NB4 (cell line): ENCODE measurements around the gene NELL2.
"Not testable (repeated sequence)": the region's sequence is repeated elsewhere in the genome, so short reads cannot be mapped to it uniquely, and the experiment has no call there.

Experiments
- DNase-seq: peaks from one replicate; pipeline ENCODE4 v3.0.0; 2010; ENCODE audit warnings: low read depth
- H3K4me3 ChIP-seq: one replicate; pipeline ENCODE4 v1.5.1; 2011; ENCODE audit warnings: mild to moderate bottlenecking, low read depth, low read length, moderate library complexity
- MYC ChIP-seq: IDR thresholded peaks from 2 replicates; pipeline ENCODE4 v1.6.1; 2011; ENCODE audit warnings: low read depth, low read length
- POLR2A ChIP-seq: IDR thresholded peaks from 2 replicates; pipeline ENCODE4 v1.6.1; 2011; ENCODE audit warnings: mild to moderate bottlenecking; ENCODE audit not compliant: insufficient read length; ENCODE audit errors: extremely low read depth
- TF ChIP-seq, protein P1 (sequence below): IDR thresholded peaks from one replicate; pipeline ENCODE4 v1.5.1; 2012; ENCODE audit warnings: low read depth, low read length
- TF ChIP-seq, protein P2 (sequence below): IDR thresholded peaks from 2 replicates; pipeline ENCODE4 v1.6.1; 2011; ENCODE audit warnings: low read depth, low read length

The NELL2 gene

GRCh38 chr12:44875954-44876543 is at the start of gene NELL2:
Gene NELL2 (minus strand): TSS chr12:44876315. CDS start chr12:44875869, 446 bp downstream.
- no peak for DNase-seq
- no peak within 1 kb of the TSS for H3K4me3 ChIP-seq

DNA sequence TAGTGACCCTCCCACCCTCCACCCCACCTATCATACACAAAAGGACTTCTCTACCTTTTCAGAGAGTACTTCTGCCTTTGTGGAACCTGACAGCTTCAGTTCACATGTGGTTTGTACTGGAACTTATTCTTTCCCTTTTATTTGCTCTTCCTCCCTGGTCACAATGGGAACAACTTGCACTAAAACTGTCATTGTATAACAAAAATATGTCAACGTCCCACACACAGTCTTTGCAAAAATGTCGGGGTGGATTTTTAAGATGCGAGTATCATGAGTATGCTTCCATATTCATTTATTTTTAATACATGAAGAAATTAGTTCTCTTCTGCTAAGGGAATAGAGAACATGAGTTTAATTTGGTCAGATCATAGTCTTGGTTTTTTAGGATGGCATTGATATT is 45.6 kb upstream of the NELL2 start:
- TF ChIP-seq, protein P1, sequence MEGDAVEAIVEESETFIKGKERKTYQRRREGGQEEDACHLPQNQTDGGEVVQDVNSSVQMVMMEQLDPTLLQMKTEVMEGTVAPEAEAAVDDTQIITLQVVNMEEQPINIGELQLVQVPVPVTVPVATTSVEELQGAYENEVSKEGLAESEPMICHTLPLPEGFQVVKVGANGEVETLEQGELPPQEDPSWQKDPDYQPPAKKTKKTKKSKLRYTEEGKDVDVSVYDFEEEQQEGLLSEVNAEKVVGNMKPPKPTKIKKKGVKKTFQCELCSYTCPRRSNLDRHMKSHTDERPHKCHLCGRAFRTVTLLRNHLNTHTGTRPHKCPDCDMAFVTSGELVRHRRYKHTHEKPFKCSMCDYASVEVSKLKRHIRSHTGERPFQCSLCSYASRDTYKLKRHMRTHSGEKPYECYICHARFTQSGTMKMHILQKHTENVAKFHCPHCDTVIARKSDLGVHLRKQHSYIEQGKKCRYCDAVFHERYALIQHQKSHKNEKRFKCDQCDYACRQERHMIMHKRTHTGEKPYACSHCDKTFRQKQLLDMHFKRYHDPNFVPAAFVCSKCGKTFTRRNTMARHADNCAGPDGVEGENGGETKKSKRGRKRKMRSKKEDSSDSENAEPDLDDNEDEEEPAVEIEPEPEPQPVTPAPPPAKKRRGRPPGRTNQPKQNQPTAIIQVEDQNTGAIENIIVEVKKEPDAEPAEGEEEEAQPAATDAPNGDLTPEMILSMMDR, result no peak
- TF ChIP-seq MYC (no peak), POLR2A (no peak)
- TF ChIP-seq, protein P2, sequence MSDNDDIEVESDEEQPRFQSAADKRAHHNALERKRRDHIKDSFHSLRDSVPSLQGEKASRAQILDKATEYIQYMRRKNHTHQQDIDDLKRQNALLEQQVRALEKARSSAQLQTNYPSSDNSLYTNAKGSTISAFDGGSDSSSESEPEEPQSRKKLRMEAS, result no peak
- DNase-seq, result no peak

More at GRCh38 chr12:44875954-44876543, at the start of gene NELL2:
- TF ChIP-seq MYC, result no peak
- TF ChIP-seq, protein P1, result no peak
- TF ChIP-seq, protein P2, result no peak
- no peak for TF ChIP-seq POLR2A

GRCh38 chr12:44917141-44917540 is 41.0 kb upstream of the NELL2 start:
- DNase-seq, result no peak
- no peak for TF ChIP-seq POLR2A
- TF ChIP-seq, protein P1, result no peak
- TF ChIP-seq MYC, result no peak
- TF ChIP-seq, protein P2, result no peak
- H3K4me3 ChIP-seq, result no peak overlapping the region

More for the DNA sequence above, 45.6 kb upstream of the NELL2 start:
- no peak overlapping the region for H3K4me3 ChIP-seq

DNA sequence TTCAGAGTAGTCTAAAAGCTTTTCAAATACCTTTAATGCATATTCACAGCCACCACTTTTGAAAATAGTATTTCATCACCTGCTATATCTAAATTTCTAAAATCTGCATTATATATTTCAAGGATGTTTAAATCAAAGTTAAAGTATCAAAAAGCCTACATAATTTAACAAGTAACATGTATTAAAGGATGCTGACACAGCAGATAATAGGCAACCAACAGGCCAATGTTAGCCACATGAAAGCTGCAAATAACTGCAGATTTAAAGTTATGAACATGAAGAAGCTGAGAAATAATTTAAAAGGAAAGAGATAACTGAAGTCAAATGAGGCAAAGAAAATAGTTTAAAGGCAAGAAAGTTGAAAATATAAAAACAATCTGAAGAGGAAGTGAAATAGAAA is 39.8 kb upstream of the NELL2 start:
- H3K4me3 ChIP-seq, result no peak overlapping the region
- DNase-seq, result no peak
- TF ChIP-seq MYC, result no peak
- TF ChIP-seq, protein P1, result no peak
- TF ChIP-seq POLR2A, result no peak
- TF ChIP-seq, protein P2, result no peak

GRCh38 chr12:44904321-44904720 is 28.2 kb upstream of the NELL2 start:
- TF ChIP-seq, protein P1, result no peak
- no peak for TF ChIP-seq POLR2A
- no peak for TF ChIP-seq MYC
- TF ChIP-seq, protein P2, result no peak
- no peak overlapping the region for H3K4me3 ChIP-seq
- DNase-seq, result no peak

DNA sequence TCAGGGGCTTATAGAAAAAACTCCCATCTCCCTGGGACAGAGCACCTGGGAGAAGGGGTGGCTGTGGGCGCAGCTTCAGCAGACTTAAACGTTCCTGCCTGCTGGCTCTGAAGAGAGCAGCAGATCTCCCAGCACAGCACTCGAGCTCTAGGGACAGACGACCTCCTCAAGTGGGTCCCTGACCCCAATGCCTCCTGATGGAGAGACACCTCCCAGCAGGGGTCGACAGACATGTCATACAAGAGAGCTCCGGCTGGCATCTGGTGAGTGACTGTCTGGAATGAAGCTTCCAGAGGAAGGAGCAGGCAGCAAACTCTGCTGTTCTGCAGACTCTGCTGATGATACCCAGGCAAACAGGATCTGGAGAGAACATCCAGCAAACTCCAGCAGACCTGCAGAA is 22.0 kb upstream of the NELL2 start:
- DNase-seq, result not testable (repeated sequence)

More for the DNA sequence above, 22.0 kb upstream of the NELL2 start:
- H3K4me3 ChIP-seq, result not testable (repeated sequence)
